GOT3 (cell line): ENCODE measurements around the gene CDK19.

Experiments used
- DNase-seq: peaks from one replicate; lab custom pipeline; 2025; ENCODE audit warnings: mixed read lengths; lab: John Stamatoyannopoulos, UW

The CDK19 gene

GRCh38 chr6:110658631-110659211 lies 156.5 kb downstream of the CDK19 start:
- DNase-seq: no peak

GRCh38 chr6:110656492-110656891 lies 158.8 kb downstream of the CDK19 start:
- no peak for DNase-seq

GRCh38 chr6:110655821-110656220 lies 159.4 kb downstream of the CDK19 start:
- DNase-seq: no peak

- no peak for DNase-seq
Observed at GRCh38 chr6:110654096-110654820, 161.0 kb downstream of the CDK19 start.

- no peak for DNase-seq
Observed at GRCh38 chr6:110653381-110653780, 161.9 kb downstream of the CDK19 start.

GRCh38 chr6:110652520-110652919 lies 162.7 kb downstream of the CDK19 start:
- no peak for DNase-seq

GRCh38 chr6:110650755-110651154 lies 164.5 kb downstream of the CDK19 start:
- DNase-seq: no peak

GRCh38 chr6:110649704-110650103 lies 165.6 kb downstream of the CDK19 start:
- DNase-seq: no peak

- DNase-seq: no peak
Observed at GRCh38 chr6:110646951-110647910, 168.0 kb downstream of the CDK19 start.

- no peak for DNase-seq
Observed at GRCh38 chr6:110646419-110646698, 168.9 kb downstream of the CDK19 start.

- DNase-seq: no peak
Observed at GRCh38 chr6:110645685-110646418, 169.4 kb downstream of the CDK19 start.

- no peak for DNase-seq
Observed at GRCh38 chr6:110643175-110643574, 172.1 kb downstream of the CDK19 start.

- no peak for DNase-seq
Observed at GRCh38 chr6:110642711-110643110, 172.6 kb downstream of the CDK19 start.

- DNase-seq: no peak
Observed at GRCh38 chr6:110636781-110637180, 178.5 kb downstream of the CDK19 start.

- no peak for DNase-seq
Observed at GRCh38 chr6:110635096-110635495, 180.2 kb downstream of the CDK19 start.

GRCh38 chr6:110633731-110634213 lies 181.5 kb downstream of the CDK19 start:
- no peak for DNase-seq

- DNase-seq: no peak
Observed at GRCh38 chr6:110629153-110629552, 186.1 kb downstream of the CDK19 start.

- DNase-seq: no peak
Observed at GRCh38 chr6:110628330-110628729, 186.9 kb downstream of the CDK19 start.

GRCh38 chr6:110626442-110626841 lies 188.8 kb downstream of the CDK19 start:
- no peak for DNase-seq

GRCh38 chr6:110625883-110626282 lies 189.4 kb downstream of the CDK19 start:
- DNase-seq: no peak

GRCh38 chr6:110622912-110623578 lies 192.2 kb downstream of the CDK19 start:
- DNase-seq: no peak
